HCT116 (cell line): ENCODE data around the gene THSD4. TPM values are rescaled to one million over a fixed set of nuclear protein-coding genes. Genes with fewer than 3 reads are reported as not detected.

ENCODE experiments used
- ATAC-seq: fragments of 200-7000 bp; cut with Tn5 transposase; 2 replicates; pipeline ENCODE4 v1.9.1; 2020; ENCODE audit warnings: mild to moderate bottlenecking, moderate library complexity
- BruUV-seq: library from RNA; stranded (reverse); fragments of 400-500 nt; replicated peaks from 2 replicates; lab custom pipeline; 2021; lab: Mats Ljungman, UMichigan
- CTCF ChIA-PET: fragments of 300-600 bp; sonication (Branson Sonifier 250); formaldehyde crosslinking; loops from one replicate; lab custom pipeline; 2021; ENCODE audit warnings: antibody characterized with exemption; lab: Charles Lee
- POLR2A ChIA-PET: fragments of 300-600, 350-600 bp; sonication (Branson Sonifier 250); formaldehyde crosslinking; loops from one replicate; lab custom pipeline; 2021; ENCODE audit warnings: antibody characterized with exemption; lab: Charles Lee
- RAD21 ChIA-PET, 2 experiments: fragments of 300-600 bp; sonication (Branson Sonifier 250); formaldehyde crosslinking; loops; one replicate each; lab custom pipeline; 2023; ENCODE audit warnings: low total read pairs in 2 of 2; ENCODE audit not compliant: uncharacterized antibody in 2 of 2, unreplicated experiment in 2 of 2, low non-redundant PET in 1 of 2; lab: Charles Lee
- DNase-seq: peaks from one replicate; pipeline ENCODE4 v3.0.0-alpha.2; 2010; ENCODE audit warnings: low read depth, low spot score
- H2AFZ ChIP-seq: fragments of 200-600 bp; shearing (Covaris generic), sonication (generic); 2 replicates; pipeline ENCODE4 v1.6.1; 2017; ENCODE audit warnings: low read depth, mixed run types, mixed read lengths, antibody characterized with exemption, low read length; ENCODE audit not compliant: poor library complexity, severe bottlenecking
- H3K27ac ChIP-seq: 2 replicates; pipeline ENCODE4 v1.5.1; 2012; ENCODE audit warnings: low read depth, low read length
- H3K27me3 ChIP-seq: fragments of 200-600 bp; sonication (generic); 2 replicates; pipeline ENCODE4 v1.6.1; 2016; ENCODE audit warnings: mixed run types, low read length, mixed read lengths; ENCODE audit not compliant: insufficient read depth
- H3K36me3 ChIP-seq, 2 experiments: fragments of 200-500 bp in 1 of 2; fragments of 200-600 bp in 1 of 2; sonication (Bioruptor generic) in 1 of 2; sonication (generic) in 1 of 2; 2 replicates each; pipeline versions ENCODE4 v1.5.1 to v1.6.1; 2014 to 2016; ENCODE audit warnings: low read length in 2 of 2, inconsistent platforms in 1 of 2, mixed read lengths in 1 of 2, mixed run types in 1 of 2; ENCODE audit not compliant: insufficient read depth in 2 of 2, control insufficient read depth in 1 of 2
- H3K4me1 ChIP-seq, 2 experiments: fragments of 200-600 bp in 1 of 2; sonication (generic) in 1 of 2; 2 replicates each; pipeline versions ENCODE4 v1.5.1 to v1.6.1; 2012 to 2017; ENCODE audit warnings: low read length in 2 of 2, inconsistent platforms in 1 of 2, mild to moderate bottlenecking in 1 of 2, mixed read lengths in 1 of 2, mixed run types in 1 of 2, moderate library complexity in 1 of 2; ENCODE audit not compliant: insufficient read depth in 2 of 2, control insufficient read depth in 1 of 2
- H3K4me2 ChIP-seq: fragments of 200-600 bp; sonication (generic); 2 replicates; pipeline ENCODE4 v1.6.1; 2017; ENCODE audit warnings: mixed run types, low read length, mixed read lengths
- H3K4me3 ChIP-seq, 2 experiments: fragments of 200-600 bp in 1 of 2; sonication (generic) in 1 of 2; replicated peaks in 1 of 2; 2 replicates each; pipeline ENCODE4 v1.5.1; 2011 to 2016; ENCODE audit warnings: low read length in 2 of 2, control low read depth in 1 of 2, low read depth in 1 of 2, mild to moderate bottlenecking in 1 of 2, mixed read lengths in 1 of 2, mixed run types in 1 of 2
- H3K79me2 ChIP-seq: fragments of 200-600 bp; sonication (generic); 2 replicates; pipeline ENCODE4 v1.6.1; 2017; ENCODE audit warnings: mild to moderate bottlenecking, mixed run types, low read length, moderate library complexity, mixed read lengths; ENCODE audit not compliant: insufficient read depth
- H3K9ac ChIP-seq: fragments of 200-600 bp; sonication (generic); 2 replicates; pipeline ENCODE4 v1.6.1; 2016; ENCODE audit warnings: low read length, mixed read lengths
- H3K9me2 ChIP-seq: fragments of 200-600 bp; sonication (generic), shearing (Covaris generic); 2 replicates; pipeline ENCODE4 v1.6.1; 2017; ENCODE audit warnings: mixed run types, mild to moderate bottlenecking, moderate library complexity; ENCODE audit not compliant: insufficient read depth
- H3K9me3 ChIP-seq, 2 experiments: fragments of 200-500 bp in 1 of 2; fragments of 200-600 bp in 1 of 2; sonication (Bioruptor generic) in 1 of 2; sonication (generic) in 1 of 2; 2 replicates each; pipeline ENCODE4 v1.6.1; 2014 to 2017; ENCODE audit warnings: low read length in 2 of 2, mixed read lengths in 2 of 2, inconsistent platforms in 1 of 2, low read depth in 1 of 2, mild to moderate bottlenecking in 1 of 2, mixed run types in 1 of 2, moderate library complexity in 1 of 2; ENCODE audit not compliant: control insufficient read depth in 1 of 2, insufficient read depth in 1 of 2
- H4K20me1 ChIP-seq: fragments of 200-600 bp; sonication (generic), shearing (Covaris generic); 2 replicates; pipeline ENCODE4 v1.6.1; 2017; ENCODE audit warnings: mixed run types, mild to moderate bottlenecking, moderate library complexity; ENCODE audit not compliant: insufficient read depth
- CBX3 ChIP-seq: IDR thresholded peaks from 2 replicates; pipeline ENCODE4 v1.6.1; 2012; ENCODE audit warnings: low read depth
- ELF1 ChIP-seq: IDR thresholded peaks from 2 replicates; pipeline ENCODE4 v1.6.1; 2012; ENCODE audit warnings: low read depth, borderline replicate concordance
- EZH2 ChIP-seq: fragments of 200-600 bp; sonication (generic); IDR thresholded peaks from 2 replicates; pipeline ENCODE4 v1.6.1; 2017; ENCODE audit warnings: antibody characterized with exemption, mixed run types
- JUND ChIP-seq: IDR thresholded peaks from 2 replicates; pipeline ENCODE4 v1.6.1; 2012
- POLR2A ChIP-seq: IDR thresholded peaks from 2 replicates; pipeline ENCODE4 v1.7.0; 2011; ENCODE audit warnings: borderline replicate concordance; ENCODE audit not compliant: insufficient read depth, insufficient read length; ENCODE audit errors: extremely low read depth
- SRF ChIP-seq: IDR thresholded peaks from 2 replicates; pipeline ENCODE4 v1.6.1; 2012; ENCODE audit warnings: low read depth
- ZFX ChIP-seq: fragments of 450-650 bp; IDR thresholded peaks from 2 replicates; pipeline ENCODE4 v1.6.1; 2017
- intact Hi-C: fragments of 100-400 bp; cut with micrococcal nuclease; formaldehyde crosslinking; loops from 2 replicates; pipeline ENCODE4 v1.10.0; 2022
- total RNA-seq: library from RNA; stranded (reverse); gene quantifications from one replicate; pipeline ENCODE4 v1.2.1, GENCODE V29; 2021; ENCODE audit not compliant: unreplicated experiment
- TF ChIP-seq, protein P1 (sequence below): IDR thresholded peaks from 2 replicates; pipeline ENCODE4 v1.6.1; 2012; ENCODE audit warnings: low read depth
- TF ChIP-seq, protein P2 (sequence below), 3 experiments: fragments of 200-600 bp in 1 of 3; sonication (generic) in 1 of 3; IDR thresholded peaks in 2 of 3; conservative IDR thresholded peaks in 1 of 3; 2 replicates each; pipeline ENCODE4 v1.5.1; 2012 to 2017; ENCODE audit warnings: low read depth in 2 of 3, low read length in 2 of 3, antibody characterized with exemption in 1 of 3, borderline replicate concordance in 1 of 3, control low read depth in 1 of 3, mild to moderate bottlenecking in 1 of 3, mixed read lengths in 1 of 3, mixed run types in 1 of 3, moderate library complexity in 1 of 3; ENCODE audit not compliant: insufficient read depth in 1 of 3

Gene THSD4
- total RNA-seq, 1 experiment from 2014 or later: 30.5 TPM

GRCh38 chr15:71611553-71612396 lies 496.5 kb downstream of the THSD4 start:
- H3K9me3 ChIP-seq: no peaks in the 10 kb centered on the region
- no peaks in the 10 kb centered on the region for H4K20me1 ChIP-seq
- ChIA-PET POLR2A (no interaction called here), CTCF (no interaction called here), RAD21 (no interaction called here)
- H3K36me3 ChIP-seq: no peaks in the 10 kb centered on the region
- no peak for ATAC-seq
- H3K4me3 ChIP-seq: no peak overlapping the region
- no TSS peak for BruUV-seq
- intact Hi-C loops: no loop called here
- H3K27ac ChIP-seq: no peak overlapping the region
- DNase-seq: no peak
- no peaks in the 10 kb centered on the region for H3K9me2 ChIP-seq
- H3K4me1 ChIP-seq: no peaks in the 10 kb centered on the region
- H2AFZ ChIP-seq: no peak overlapping the region
- no peaks in the 10 kb centered on the region for H3K79me2 ChIP-seq
- no peak overlapping the region for H3K4me2 ChIP-seq
- no peaks in the 10 kb centered on the region for H3K27me3 ChIP-seq
- TF ChIP-seq SRF (no peak), JUND (no peak), ELF1 (no peak), ZFX (no peak), CBX3 (no peak), POLR2A (no peak), EZH2 (no peak)
- TF ChIP-seq, protein P1, sequence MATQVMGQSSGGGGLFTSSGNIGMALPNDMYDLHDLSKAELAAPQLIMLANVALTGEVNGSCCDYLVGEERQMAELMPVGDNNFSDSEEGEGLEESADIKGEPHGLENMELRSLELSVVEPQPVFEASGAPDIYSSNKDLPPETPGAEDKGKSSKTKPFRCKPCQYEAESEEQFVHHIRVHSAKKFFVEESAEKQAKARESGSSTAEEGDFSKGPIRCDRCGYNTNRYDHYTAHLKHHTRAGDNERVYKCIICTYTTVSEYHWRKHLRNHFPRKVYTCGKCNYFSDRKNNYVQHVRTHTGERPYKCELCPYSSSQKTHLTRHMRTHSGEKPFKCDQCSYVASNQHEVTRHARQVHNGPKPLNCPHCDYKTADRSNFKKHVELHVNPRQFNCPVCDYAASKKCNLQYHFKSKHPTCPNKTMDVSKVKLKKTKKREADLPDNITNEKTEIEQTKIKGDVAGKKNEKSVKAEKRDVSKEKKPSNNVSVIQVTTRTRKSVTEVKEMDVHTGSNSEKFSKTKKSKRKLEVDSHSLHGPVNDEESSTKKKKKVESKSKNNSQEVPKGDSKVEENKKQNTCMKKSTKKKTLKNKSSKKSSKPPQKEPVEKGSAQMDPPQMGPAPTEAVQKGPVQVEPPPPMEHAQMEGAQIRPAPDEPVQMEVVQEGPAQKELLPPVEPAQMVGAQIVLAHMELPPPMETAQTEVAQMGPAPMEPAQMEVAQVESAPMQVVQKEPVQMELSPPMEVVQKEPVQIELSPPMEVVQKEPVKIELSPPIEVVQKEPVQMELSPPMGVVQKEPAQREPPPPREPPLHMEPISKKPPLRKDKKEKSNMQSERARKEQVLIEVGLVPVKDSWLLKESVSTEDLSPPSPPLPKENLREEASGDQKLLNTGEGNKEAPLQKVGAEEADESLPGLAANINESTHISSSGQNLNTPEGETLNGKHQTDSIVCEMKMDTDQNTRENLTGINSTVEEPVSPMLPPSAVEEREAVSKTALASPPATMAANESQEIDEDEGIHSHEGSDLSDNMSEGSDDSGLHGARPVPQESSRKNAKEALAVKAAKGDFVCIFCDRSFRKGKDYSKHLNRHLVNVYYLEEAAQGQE: no peak
- TF ChIP-seq, protein P2, sequence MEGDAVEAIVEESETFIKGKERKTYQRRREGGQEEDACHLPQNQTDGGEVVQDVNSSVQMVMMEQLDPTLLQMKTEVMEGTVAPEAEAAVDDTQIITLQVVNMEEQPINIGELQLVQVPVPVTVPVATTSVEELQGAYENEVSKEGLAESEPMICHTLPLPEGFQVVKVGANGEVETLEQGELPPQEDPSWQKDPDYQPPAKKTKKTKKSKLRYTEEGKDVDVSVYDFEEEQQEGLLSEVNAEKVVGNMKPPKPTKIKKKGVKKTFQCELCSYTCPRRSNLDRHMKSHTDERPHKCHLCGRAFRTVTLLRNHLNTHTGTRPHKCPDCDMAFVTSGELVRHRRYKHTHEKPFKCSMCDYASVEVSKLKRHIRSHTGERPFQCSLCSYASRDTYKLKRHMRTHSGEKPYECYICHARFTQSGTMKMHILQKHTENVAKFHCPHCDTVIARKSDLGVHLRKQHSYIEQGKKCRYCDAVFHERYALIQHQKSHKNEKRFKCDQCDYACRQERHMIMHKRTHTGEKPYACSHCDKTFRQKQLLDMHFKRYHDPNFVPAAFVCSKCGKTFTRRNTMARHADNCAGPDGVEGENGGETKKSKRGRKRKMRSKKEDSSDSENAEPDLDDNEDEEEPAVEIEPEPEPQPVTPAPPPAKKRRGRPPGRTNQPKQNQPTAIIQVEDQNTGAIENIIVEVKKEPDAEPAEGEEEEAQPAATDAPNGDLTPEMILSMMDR (IDR thresholded peaks at IDR 0.05 in 2 of 3, conservative IDR thresholded peaks at IDR 0.05 in 1 of 3; ENCODE audit: borderline replicate concordance in 1 of 3, insufficient read depth in 1 of 3, low read depth in 2 of 3, low read length in 2 of 3): no peak
- TF ChIP-seq, all 23 proteins: peak for 0
- no peak overlapping the region for H3K9ac ChIP-seq
